Measurements from ENCODE around the gene TLK2.
"Not testable (repeated sequence)": the region's sequence is repeated elsewhere in the genome, so short reads cannot be mapped to it uniquely, and the experiment has no call there.

TLK2 gene

DNA sequence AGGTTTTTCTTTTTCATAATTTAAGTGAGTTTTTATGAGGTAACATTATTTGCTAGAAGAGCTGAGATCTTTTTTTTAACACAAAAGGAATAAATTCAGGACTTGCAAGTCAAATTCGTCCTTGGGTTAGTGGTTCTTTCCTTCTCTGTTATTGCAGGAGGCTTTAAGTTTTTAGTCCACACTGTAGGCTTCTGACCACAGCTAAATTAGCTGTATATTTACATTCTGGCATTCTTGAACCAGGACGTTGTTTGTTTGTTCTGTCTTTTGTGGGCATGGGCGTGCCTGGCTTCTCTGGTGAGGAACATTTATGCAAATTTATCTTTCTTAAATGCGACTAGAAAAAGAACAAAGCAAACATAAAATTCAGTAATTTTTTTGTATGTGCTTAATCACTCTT, 80.3 kb downstream of the TLK2 start:
- not testable (repeated sequence) for DNase-seq

DNA sequence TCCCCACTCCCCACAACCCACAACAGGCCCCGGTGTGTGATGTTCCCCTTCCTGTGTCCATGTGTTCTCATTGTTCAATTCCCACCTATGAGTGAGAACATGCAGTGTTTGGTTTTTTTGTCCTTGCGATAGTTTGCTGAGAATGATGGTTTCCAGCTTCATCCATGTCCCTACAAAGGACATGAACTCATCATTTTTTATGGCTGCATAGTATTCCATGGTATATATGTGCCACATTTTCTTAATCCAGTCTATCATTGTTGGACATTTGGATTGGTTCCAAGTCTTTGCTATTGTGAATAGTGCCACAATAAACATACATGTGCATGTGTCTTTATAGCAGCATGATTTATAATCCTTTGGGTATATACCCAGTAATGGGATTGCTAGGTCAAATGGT, 82.3 kb downstream of the TLK2 start:
- DNase-seq = not testable (repeated sequence)

DNA sequence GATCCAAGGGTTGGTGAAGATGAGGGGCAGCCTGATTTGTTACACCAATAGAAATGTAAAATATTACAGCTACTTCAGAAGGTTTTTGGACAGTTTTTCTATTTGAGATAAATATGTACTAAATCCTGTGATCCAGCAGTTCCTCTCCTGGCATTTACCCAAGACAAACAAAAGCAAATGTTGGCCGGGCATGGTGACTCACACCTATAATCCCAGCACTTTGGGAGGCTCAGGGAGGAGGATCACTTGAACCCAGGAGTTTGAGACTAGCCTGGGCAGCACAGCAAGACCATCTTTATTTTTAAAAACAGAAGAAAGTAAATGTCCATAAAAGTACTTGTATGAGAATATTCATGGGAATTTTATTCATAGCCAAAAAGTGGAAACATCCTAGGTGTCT, 84.0 kb downstream of the TLK2 start:
- DNase-seq = no peak

DNA sequence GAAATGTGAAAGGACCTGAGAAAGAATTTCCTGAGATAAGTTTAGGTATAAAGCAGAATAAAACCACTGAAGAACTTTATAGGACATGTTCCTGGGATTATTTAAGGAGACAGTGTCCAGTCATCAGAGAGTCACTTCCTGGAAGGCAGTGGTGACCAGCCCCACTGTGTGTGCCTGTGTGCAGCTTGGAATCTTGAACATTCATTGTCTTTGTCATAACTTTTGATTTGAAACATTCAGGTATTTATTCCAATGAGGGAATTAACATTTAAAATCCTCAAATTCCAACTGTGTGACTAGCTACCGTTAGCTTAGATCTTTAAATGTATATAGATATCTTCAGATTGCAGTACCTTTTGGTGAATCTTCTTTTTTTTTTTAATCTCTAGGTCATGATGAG, 87.2 kb downstream of the TLK2 start:
- no peak for DNase-seq

DNA sequence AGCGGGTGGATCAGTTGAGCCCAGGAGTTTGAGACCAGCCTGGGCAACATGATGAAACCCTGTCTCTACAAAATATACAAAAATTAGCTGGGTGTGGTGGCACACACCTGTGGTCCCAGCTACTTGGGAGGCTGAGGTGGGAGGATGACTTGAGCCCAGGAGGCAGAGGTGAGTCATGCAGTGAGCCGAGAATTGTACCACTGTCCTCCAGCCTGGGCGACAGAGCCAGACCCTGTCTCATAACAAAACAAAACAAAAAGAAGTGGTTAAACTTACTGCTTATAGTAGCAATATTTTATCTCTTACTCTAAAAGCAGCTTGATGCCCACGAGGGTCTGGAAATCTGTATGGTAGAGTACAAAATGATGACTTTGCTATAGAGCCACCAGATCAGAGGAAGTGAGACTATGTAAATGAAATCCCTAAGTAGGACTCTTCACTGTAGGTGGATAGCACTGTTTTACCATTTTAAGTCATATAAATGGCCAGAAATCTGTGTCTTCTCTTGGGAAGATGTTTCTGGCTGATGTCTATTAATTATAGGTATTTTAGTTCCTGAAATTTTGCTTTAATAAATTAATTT, 88.5 kb downstream of the TLK2 start:
- no peak for DNase-seq

DNA sequence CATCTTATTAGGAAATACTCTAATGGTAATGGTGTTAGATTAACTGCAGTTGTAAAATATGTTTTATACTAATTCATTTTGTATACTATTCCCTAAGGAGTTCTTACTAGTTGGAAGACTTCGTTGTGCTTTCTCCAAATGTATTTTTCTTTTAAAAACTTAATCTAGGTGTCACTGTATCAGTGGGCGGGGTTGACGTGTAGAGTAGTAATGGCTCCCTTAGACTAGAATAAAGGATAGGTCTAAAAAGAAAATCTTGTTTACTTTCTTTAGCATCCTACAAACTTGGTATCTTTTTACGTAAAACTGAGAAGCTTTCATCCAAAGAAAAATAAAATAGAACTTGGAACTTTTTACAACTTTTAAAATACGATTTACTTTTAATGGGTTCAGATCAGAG, 93.9 kb downstream of the TLK2 start:
- DNase-seq = no peak

DNA sequence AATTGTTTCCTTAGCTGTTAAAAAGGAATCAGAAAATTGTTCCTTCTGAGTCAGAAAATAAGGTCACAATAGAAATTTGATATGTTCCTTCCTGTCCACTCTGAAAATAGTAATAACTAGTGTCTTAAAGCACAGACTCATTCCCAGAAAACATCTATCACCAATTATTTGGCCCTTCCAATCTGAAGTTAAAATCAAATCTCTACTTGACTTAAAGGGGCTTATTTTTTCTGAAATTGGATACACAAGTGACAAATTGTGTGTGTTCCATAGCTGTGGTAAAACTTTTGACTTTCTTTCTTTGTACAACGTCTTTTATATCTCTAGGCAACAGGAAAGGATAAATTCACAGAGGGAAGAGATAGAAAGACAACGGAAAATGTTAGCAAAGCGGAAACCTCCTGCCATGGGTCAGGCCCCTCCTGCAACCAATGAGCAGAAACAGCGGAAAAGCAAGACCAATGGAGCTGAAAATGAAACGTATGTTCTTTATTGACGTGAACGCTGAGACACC, 94.3 kb downstream of the TLK2 start:
- no peak for DNase-seq

DNA sequence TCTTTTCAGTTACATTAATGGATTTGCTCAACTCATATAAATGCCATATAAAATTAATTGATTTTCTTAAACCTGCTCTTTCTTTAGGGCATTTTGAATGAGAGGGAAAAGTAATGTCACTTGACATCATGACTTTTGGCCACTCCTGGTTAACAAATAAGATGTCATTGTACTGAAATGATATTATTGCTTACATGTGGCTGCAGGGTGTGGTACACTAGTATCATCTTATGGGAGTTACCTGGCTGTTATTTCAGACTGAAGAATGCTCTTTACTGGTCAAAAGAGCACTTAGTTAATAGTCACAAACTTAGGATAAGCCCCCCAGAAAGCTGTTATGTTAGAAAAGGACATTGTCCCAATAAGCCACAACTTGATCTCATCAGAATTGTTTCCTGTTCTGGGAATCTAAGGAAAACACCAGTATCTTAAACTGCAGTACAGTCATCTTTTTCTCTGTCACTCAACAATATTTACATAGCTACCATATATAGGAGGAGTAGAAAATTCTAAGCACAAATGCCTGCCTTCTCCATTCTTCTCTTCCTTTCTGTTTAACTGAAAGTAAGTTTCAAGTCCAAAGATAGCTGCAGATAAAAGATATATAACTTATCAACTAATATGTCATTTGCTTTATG, 95.0 kb downstream of the TLK2 start:
- no peak for DNase-seq

DNA sequence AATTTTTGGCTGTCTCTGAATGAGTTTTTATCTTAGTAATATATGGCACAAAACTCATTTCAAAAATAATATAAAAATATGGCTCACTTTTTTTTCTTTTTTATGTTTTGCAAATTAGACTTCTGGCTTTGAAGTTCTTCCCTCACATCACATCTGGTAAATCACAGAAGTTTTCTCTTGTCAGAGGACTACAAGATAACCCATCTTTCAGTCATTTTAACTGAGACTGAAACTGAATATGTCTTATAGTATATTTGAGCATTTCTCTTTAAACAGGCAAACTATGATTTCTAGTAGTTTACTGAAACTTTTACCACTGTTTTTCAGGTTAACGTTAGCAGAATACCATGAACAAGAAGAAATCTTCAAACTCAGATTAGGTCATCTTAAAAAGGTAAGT, 97.8 kb downstream of the TLK2 start:
- no peak for DNase-seq

DNA sequence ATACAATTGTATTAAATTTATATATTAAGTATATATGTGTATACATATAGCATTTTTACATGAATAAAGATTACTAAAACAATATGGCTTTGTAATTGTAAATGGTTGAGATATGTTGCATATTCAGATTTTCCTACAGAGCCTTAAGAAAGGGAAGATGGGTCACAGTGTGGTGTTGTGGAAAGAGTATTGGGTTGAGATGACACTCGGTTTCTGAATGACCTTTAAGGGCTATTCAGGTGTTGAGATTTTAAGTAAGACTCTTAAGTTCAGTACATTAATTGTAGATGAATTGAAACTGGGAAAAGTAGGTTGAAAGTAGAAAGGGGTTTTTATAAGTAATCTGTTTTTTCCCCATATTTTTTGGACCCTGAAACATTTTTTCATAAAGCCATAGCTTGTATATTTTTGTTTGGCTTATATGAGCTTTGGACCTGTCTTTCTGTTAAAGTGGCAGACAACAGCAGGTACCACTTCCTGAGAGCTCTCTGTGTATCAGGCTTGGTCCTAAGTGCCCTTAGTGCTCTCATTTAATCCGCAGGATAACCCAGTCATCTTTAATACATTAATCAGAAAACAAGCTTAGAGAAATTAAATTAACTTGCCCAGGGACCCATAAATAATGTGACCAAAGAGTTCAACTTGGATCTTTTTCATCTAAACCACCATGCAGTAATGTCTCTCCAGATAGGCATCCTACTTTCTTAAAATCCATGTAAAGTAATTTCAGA, 100.3 kb downstream of the TLK2 start:
- DNase-seq = no peak

DNA sequence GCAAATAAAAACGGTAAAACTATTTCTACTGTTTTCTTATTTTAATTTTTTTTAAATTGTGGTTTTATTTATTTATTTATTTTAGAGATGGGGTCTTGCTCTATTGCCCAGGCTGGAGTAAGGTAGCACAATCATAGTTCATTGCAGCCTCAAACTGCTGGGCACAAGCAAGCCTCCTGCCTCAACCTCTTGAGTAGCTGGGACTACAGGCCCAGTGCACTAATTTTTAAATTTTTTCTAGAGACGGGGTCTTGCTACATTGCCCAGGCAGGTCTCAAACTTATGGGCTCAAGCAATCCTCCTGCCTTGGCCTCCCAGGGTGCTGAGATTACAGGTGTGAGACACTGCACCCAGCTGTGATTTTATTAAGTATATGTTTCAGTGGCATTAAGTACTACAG, 102.3 kb downstream of the TLK2 start:
- no peak for DNase-seq

DNA sequence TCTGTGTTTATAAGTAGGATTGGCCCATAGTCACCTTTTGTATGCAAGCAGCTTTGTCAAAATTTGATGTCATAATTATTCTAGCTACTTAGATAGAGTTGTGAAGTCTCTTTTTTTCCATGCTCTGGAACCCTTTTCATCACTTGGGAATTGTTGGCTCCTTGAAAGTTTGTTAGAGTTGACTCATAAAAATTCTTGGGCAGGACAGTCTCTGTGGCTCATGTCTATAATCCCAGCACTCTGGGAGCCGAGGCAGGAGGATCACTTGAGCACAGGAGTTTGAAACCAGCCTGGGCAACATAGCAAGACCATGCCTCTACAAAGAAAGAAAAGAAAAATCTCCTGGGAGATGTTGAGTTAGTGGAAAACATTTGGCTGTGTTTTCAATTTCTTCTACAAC, 103.1 kb downstream of the TLK2 start:
- DNase-seq = no peak

DNA sequence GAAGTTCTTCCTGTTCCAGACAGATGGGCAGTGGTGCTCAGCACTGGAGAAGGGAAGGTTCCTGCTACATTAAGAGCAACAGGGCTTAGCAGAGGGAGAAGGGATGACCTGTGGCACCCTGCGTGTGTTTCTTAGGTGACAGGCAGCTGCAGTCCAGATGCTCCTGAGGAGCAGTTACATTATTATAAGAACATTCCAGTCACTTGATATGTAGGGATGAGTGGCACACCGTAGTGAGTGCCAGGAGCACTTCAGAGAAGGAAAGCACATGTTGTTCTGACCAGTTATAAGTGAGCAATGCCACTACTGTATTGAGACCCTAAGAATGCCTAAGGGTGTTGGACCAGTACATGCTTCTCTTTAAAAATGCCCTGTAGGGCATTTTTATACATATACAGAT, 108.9 kb downstream of the TLK2 start:
- no peak for DNase-seq

DNA sequence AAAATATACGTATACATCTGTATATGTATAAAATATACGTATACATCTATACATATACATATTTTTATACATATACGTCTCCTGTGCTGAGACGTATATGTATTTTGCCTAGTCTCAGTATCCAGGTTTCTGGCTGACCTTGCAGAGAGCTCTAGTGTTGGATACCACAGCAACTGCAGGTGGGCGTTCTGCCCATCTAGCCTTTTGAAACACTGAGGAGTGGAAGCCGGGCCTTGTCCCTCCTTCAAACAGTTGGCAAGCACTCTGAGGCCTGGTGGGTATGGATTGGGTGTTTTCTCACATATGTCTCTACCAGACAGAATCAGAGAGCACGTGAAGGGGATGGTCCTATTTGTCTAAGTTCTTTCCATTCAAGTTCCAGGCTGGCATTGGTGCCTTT, 109.5 kb downstream of the TLK2 start:
- no peak for DNase-seq

DNA sequence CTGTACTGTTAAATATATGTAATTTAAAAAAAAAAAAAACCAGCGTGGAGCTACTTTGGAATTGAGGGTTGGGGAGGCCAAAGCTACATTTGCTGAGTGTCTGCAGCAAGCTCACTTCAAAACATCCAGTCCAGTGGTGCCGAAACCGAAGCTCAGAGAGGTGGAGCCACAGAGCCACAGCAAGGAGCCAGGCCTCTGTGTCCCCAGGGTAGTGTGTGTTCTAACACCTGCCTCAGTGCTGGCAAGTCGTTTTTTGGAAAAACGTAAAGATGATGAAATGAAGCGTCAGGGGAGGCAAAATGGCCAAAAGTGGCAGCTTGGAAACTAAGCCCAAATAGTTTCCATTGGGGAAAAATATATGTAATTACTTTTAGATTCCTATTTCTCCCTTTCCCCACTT, 112.7 kb downstream of the TLK2 start:
- no peak for DNase-seq

DNA sequence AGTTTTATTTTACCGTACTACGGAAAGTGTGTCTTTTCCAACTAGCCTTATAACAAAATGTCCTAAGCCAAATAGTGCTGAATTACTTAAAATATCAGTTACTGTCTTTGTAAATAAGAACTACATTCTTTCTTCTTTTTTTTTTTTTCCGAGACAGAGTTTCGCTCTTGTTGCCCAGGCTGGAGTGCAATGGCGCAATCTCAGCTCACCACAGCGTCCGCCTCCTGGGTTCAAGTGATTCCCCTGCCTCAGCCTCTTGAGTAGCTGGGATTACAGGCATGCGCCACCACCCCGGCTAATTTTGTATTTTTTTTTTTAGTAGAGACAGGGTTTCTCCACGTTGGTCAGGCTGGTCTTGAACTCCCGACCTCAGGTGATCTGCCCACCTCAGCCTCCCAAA, 113.2 kb downstream of the TLK2 start:
- not testable (repeated sequence) for DNase-seq

DNA sequence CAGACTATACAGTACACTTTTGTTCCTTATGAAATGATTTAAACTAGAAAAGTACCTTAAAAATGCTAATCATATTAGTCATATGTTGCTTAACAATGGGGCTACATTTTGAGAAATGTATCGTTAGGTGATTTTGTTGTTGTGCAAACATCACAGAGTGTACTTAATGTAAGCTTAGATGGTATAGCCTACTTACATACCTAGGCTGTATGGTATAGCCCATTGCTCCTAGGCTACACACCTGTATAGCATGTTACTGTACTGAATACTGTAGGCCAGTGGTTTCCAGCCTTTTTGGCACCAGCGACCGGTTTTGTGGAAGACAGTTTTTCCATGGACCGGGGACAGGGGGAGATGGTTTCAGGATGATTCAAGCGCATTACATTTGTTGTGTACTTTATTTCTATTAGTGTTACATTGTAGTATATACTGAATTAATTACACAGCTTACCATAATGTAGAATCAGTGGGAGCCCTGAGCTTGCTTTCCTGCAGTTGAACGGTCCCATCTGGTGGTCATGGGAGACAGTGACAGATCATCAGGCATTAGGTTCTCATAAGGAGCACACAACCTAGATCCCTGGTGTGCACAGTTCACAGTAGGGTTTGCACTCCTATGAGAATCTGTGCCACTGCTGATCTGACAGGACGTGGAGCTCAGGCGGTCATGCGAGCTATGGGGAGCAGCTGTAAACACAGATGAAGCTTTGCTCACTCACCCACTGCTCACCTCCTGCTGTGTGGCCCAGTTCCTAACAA, 113.9 kb downstream of the TLK2 start:
- DNase-seq = no peak

DNA sequence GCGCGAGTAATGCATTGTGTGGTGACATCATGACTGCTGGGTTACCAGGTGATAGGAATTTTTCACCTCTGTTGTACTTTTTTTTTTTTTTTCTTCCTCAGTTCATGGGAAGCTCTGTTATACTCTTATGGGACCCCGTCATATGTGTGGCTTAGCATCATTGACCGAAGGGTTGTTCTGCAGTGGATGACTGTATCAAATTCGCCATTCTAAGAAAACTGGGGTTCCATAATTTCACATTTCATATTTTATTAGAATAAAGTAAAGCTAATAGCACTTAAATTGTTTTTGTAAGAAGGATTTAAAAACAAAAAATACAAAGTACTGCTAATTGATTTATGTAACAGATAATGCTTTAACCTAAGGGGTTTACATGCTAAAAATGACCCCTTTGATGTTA, 116.9 kb downstream of the TLK2 start:
- no peak for DNase-seq

DNA sequence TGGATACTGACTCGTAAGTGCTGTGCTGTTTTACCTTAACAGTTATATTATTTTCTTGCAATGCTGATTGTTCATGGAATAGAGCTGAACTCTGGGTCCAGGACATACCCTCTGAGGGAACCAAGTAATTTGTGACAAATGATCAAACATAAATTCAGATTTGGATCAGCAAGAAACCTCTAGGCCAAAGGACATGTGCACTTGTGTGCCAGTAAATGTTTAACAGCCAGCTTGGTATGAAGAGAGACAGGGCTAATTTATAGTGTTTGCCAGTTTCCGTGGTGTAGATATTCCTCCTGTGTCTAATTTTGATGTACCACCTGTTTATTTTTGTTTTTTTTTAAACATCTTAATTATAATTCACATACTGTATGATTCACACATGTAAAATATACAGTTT, 118.0 kb downstream of the TLK2 start:
- DNase-seq = no peak

DNA sequence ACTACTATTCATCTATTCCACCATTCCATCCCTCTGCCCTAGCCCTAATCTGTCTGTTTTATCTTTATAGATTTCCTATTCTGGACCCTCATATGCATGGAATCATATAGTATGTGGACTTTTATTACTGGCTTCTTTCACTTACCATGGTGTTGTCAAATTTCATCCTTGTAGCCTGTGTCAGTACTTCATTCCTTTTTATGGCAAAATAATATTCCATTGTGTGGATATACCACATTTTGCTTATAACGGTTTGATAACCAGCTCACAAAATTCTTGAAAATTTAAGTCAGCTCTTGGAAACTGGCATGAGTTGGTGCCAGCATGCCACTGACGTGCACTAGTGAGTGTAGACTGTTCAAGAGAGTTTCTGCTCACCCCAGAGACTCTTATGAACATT, 118.5 kb downstream of the TLK2 start:
- DNase-seq = no peak

DNA sequence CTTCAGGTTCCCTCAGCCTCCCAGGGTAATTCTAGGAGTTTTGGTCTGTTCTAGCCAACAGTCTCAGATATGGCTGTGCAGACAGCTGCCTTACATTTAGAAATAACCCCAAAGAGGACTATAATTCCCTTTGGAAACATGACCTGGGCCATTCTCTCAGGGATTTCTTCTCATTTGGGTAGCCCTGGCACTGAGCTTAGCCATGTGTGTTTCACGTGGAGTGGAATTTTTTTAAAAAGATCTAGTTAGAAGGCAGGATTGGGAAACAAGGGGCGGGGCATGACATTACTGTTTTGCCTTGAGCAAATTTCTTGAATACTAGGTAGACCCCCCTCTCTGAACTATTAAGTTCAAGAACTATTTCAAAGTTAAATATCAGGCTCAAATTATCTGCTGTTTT, 119.3 kb downstream of the TLK2 start:
- DNase-seq = no peak

DNA sequence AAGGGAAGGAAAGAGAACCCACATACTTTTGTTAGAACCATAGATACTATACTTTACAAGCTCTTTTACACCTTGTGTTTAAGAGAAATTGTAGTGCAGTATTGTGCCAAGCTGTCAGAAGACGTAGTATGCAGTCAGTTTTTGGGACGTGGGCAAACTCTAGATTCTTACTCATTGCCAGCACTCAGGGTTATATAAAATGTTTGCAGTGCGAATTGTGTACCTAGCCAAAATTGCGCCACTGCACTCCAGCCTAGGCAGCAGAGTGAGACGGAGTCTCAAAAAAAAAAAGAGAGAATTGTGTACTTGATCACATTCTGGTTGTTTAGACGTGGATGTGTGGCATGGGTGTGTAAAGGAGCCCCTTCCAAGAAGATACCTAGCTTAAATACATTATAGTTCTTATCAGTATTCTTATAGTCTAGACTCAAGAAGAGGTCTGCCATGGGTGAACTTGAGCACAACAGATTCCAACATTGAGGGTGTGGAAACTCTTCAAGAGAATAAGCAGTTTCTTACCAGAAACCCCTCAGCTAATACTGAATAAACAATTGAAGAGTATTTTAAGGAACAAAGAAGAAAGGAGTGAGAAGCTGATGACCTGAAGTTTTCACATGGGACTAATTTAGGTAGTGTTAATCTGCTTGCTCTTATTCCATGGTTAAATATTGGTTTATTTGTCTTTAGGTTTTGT, 121.5 kb downstream of the TLK2 start:
- no peak for DNase-seq
